ENCODE measurements around the gene ASH1L.
"Not testable (repeated sequence)": the region's sequence is repeated elsewhere in the genome, so short reads cannot be mapped to it uniquely, and the experiment has no call there.

ASH1L gene

DNA sequence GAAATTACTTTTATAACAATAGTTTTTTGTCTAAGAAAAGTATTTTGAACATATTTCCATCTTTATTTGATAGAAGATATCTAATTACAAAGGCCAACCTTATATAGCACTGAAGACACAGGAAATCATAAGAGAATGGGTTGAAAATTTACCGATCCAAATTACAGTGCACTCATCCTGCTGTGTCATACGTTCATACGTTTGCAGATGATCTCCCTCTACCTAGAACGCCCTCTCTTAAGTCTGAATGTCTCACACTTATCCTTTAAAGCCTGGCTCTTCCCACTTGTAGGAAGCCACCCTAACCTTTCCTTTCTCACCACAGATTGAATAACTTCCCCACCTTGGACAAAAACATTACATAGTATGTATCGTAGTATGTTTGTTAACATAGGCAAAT is 9.3 kb downstream of the ASH1L start:
- DNase-seq, result no peak

DNA sequence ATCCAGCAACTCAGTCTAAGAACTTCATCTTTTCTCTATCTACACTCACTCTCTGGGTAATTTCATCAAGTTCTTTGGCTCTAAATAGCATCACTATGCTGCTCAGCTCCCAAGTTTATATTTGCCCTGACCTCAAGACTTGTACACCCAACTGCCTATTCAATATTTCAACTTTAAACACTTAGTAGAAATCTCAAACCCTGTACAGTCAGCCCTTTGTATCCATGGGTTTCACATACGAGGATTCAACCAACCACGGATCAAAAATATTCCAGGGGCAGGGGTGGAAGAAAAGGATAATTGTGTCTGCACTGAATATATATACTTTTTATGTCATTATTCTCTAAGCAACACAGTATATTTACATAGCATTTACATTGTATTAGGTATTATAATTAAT is 13.9 kb downstream of the ASH1L start:
- no peak for DNase-seq

DNA sequence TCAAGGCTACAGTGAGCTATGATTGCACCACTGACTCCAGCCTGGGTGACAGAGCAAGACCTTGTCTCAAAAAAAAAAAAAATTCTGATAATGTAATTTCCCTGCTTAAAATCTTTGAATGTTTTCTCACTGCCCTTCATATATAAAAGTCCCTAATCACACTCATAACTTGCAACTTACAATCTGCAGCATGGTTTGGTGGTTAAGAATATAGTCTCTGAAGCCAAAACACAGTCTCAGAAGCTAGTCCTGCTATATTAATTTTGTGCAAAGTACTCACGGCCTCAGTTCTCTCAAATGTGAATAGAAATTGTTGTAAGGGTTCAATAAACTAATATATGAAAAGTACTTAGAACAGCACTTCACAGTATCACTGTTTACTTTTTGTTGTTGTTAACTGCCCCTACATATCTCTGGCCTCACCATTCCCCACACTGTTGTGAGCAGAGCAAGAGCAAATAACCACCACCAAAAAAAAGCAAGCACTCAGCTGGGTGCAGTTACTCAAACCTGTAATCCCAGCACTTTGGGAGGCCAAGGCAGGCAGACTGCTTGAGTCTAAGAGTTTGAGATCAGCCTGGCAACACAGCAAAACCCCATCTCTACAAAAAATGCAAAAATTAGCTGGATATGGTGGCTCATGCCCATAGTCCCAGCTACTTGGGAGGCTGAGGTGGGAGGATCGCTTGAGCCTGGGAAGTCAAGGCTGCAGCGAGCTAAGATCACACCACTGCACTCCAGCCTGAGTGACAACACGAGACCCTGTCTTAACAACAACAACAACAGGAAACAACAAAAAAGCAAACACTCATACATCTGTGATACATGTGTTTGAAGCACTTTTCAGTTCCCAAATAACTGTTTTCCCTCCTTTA is 22.4 kb downstream of the ASH1L start:
- DNase-seq, result no peak

DNA sequence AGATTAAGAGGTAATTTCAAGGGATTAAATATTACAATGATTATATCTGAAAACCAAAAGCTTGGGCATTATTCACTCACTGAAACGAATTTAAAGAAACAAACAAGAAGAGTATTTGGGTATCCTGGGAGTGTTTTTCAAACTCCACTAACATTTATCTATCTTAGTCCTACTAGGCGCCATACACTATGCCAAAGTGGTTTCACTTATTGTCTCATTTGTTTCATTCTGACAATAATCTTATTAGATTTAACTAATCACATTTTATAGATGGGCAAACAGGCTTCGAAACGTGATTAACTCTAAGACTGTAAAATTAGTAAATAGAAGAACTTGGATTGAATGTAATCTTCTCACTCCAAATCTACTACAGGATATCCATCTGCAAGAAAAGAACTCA is 25.4 kb downstream of the ASH1L start:
- no peak for DNase-seq

DNA sequence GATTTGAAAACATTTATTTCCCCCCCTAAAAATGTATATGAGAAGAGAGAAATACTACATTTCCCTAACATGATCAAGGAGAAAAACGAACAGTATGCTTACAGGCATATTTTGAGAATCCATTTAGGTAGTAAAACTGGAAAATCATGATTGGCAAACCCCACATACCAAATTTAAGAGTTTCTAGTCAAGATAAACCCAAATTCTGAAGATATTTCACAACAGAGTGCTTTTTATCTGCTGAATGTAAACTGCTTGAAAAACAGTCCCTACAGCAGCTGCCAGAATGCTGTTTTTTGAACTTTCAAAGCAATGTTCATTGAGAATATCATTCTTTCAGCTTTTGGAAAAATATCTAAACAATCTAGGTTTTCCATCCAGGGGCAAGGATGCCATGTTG is 31.0 kb downstream of the ASH1L start:
- no peak for DNase-seq

DNA sequence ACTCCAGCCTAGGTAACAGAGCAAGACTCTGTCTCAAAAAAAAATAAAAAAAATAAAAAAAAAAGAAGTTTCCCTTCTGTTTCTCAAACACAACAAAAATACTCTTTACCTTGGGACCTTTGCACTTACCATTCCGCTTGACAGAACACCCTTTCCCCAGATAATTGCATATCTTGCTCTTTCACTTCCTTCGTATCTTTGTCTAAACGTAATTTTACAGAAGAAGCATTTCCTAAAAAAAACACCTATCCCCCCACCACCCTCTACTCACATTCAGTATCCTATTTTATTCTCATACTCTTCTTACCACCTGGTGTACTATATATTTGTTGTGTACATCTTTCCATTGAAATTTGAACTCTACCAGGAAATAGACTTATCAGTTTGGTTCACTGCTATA is 32.7 kb downstream of the ASH1L start:
- no peak for DNase-seq

DNA sequence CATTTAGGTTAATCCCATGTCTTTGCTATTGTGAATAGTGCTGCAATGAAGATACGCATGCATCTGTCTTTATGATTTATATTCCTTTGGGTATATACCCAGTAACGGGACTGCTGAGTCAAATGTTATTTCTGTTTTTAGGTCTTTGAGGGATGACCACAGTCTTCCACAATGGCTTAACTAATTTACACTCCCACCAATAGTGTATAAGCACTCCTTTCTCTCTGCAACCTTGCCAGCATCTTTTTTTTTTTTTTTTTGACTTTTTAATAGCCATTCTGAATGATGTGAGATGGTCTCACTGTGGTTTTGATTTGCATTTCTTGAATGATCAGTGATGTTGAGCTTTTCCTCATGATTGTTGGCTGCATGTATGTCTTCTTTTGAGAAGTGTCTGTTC is 33.5 kb downstream of the ASH1L start:
- DNase-seq, result no peak

DNA sequence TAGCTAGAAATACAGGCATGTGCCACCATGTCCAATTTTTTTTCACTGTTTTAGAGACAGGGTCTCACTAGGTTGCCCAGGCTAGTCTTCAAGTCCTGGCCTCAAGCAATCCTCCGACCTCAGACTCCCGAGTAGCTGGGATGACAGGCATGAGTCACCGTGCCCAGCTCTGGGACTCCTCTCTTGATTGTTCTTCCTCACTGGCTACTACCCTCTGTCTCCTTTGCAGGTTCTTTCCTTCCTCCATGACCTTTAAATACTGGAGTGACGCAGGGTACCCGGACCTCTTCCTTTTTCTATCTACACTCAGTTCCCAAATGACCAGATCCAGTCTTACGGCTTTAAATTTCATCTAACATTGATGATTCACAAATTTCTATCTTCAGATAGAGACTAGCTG is 34.9 kb downstream of the ASH1L start:
- no peak for DNase-seq

DNA sequence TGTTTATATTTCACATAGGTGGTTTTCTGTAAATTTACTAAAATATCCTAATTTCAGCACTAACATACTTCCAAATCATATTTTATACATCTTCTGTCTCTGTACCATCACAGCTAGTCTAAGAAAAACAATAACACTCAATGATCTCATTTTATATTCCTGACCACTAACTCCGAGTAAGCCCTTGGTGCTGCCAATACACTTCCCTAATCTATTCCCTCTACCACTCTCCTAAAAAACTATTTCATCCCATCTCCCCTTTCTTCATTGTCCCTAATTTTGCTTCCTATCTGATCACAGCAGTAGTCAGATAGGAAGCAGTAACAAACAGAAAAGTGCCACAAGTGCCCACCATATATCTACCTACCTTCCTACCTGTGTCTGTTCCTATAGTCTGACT is 36.2 kb downstream of the ASH1L start:
- no peak for DNase-seq

DNA sequence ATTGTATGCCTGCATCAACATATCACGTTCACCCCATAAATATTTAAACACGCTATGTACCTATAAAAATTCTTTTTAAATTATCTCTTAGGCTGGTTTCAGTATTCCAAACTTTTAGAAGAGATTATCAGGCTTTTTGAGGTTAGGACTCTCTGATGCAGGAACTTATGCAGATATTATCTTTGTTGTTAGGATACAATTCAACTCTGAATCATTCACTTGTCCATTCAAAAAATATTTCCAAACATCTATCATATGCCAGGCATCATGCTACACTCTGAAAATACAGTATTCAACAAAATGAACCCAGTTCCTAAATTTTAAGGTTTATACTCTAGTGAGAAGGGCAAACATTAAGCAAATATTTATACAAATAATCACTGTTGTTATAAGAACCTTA is 40.5 kb downstream of the ASH1L start:
- DNase-seq, result no peak

DNA sequence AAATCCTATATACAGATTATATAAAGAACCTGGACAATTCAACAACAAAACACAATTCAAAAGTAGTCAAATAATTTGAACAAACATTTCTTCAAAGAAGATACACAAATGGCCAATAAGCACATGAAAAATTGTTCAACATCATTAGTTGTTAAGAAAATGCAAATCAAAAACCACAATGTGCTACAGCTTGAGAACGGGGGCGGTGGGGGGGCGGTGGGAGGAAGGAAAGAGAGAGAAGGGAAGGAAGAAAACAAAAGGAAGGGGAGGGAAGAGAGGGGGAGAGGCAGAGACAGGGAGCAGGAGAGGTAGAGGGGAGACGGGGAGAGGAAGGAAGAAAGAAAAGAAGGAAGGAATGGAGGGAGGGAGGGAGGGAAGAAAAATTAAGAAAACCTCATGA is 44.1 kb downstream of the ASH1L start:
- DNase-seq, result no peak

DNA sequence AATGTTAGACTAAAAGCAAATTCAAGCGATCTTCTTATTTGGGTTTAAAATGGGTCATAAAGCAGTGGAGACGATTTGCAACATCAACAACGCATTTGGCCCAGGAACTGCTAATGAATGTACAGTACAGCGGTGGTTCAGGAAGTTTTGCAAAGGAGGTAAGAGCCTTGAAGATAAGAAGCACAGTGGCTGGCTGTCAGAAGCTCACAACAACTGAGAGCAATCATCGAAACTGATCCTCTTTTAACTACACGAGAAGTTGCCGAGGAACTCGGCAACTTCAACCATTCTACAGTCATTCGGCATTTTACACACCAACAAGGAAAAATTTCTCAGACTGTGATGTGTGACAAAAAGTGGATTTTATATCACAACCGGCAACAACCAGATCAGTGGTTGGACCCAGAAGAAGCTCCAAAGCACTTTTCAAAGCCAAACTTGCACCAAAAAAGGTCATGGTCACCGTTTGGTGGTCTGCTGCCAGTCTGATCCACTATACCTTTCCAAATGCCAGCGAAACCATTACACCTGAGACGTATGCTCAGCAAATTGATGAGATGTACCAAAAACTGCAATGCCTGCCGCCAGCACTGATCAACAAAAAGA is 47.9 kb downstream of the ASH1L start:
- DNase-seq, result no peak

DNA sequence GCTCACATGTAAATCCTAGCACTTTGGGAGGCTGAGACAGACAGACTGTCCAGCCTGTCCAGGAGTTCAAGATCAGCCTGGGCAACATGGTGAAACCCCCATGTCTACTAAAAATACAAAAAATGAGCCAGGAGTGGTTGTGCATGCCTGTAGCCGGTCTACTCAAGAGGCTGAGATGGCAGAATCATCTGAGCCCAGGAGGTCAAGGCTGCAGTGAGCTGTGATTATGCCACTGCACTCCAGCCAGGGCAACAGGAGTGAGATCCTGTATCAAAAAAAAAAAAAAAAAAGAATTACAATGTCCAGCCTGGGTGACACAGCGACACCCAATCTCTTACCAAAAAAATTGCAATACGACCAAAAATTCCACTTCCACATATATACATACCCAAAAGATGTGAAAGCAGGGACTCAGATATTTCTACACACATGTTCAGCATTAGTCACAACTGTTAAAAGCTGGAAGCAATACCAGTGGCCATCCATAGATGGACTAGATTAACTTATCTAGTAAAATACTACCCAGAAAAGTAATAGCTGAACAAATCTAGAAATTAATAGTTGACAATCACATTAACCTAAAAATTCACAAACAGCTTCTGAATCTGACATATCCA is 49.2 kb downstream of the ASH1L start:
- no peak for DNase-seq

DNA sequence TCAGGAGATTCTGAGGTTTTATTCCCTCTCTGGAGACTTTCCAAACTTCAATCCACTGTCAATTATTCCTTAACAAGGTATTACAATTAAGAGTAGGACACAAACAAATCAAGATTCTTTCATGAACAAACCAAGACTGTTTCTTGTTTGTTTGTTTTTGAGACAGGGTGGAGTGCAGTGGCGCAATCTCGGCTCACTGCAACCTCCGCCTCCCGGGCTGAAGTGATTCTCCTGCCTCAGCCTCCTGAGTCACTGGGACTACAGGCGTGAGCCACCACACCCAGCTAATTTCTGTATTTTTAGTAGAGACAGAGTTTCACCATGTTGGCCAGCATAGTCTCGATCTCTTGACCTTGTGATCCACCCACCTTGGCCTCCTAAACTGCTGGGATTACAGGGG is 51.2 kb downstream of the ASH1L start:
- not testable (repeated sequence) for DNase-seq

DNA sequence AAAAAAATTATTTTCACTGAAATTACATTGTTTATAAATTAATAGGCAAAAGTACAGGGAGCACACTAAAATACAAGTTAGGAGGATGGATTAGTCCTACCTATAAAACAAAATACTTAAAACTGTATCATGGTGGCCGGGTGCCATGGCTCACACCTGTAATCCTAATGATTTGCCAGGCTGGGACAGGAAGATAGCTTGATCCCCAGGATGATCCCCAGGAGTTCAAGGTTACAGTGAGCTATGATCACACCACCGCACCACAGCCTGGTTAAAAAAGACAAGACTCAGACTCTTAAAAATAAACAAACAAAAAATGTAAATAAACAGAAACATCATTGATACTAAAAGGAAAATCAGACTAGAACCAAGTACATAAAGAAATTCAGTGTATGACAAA is 53.5 kb downstream of the ASH1L start:
- DNase-seq, result no peak

DNA sequence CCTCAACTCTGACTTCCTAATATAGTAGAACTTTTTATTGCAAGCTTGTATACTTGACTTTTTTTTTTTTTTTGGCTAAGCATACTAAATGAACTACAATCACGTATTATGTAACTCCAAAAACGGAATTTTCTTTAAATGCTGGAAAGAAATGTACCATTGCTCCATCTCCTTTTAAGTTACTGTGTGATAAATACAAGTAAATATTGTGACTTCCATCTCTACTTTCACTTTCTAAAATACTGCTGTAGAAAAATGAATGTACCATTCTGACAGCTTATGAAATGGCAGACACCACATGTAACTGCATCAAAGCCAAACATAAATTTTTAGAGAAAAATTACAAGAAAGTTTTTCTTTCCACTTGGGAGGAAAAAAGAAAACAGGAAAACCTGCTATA is 54.7 kb downstream of the ASH1L start:
- DNase-seq, result no peak

DNA sequence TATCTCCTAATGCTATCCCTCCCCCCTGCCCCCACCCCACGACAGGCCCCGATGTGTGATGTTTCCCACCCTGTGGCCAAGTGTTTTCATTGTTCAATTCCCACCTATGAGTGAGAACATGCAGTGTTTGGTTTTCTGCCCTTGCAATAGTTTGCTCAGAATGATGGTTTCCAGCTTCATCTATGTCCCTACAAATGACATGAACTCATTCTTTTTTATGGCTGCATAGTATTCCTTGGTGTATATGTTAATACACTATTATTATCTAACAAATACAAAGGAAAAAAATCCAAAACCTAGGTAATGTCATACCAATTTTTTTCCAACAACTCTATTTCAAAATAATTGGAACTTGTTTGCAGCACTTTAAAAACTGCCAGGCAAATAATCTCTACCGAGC is 56.6 kb downstream of the ASH1L start:
- not testable (repeated sequence) for DNase-seq

DNA sequence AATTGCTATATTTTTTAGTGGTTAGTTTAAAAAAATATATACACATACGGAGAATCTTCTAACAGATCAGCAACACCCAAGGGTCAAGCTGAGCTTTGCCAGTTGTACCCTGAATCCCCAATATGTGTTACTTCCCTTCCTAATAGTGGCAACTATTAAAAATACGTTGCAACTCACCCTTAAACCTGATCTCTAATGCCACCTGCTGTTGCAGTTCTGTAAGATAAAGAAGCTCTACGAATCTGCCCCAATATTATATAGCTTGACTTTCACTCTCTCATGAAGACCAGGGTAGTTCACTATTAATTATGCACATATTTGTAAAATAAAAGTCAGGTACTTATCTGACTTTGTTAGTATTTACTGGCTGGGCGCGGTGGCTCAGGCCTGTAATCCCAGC is 58.4 kb downstream of the ASH1L start:
- DNase-seq, result no peak

DNA sequence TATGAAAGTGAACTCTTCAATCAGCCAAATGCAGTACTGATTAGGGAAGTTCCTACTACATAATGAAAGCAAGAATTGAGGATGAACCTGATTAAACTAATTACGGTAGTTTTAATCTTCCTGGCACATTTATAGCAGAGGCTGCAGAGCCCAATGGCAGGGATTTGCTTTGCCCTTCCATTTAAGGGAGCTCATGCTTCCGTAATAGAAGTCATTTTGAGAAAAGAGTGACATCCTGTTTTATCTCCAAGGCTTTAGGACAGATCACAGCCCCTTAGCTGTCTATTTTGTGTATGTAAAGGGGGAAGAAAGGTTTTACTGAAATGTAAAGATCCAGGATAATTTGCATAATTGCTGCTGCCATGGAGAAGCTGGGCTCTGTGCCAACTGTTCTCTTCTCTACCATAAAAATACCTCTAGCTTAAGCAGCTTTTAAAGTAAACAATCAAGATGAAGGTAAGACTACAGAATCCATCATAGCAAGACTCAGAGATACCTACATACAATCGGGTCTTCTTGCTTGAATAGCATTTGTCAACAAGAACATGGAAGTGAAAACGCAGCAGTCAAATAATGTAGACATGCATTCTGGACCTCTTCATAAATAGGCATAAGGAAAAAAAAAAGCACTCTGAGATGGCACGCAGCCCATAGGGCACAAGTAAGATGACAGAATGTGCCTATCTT is 62.5 kb downstream of the ASH1L start:
- DNase-seq, result no peak

DNA sequence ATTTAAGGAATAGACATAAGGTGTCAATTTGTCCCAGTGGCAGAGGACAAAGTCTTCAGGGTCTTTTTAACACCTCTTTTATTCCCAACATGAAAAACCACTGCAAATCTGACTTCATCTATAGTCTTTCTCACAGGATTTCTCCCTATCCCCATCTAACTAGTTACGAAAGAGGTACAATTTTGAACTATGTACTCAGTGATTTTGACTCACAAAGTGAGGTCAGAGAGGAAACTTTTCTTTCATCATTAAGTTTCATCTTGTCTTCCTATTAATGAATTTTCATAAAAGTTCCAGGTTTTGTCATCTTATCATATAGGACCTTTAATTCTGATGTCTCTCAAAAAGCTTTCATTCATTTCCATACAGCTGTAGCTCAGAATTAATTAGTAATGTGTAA is 63.3 kb downstream of the ASH1L start:
- DNase-seq, result no peak

DNA sequence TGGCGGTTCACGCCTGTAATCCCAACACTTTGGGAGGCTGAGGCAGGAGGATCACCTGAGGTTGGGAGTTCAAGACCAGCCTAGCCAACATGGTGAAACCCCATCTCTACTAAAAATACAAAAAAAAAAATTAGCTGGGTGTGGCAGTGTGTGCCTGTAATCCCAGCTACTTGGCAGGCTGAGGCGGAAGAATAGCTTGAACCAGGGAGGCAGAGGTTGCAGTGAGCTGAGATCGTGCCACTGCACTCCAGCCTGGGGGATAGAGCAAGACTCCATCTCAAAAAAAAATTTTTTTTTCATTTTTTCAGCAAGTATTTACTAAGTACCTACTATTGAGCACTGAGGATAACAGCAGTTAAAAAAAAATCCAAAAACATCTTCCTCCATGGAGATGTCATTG is 69.0 kb downstream of the ASH1L start:
- not testable (repeated sequence) for DNase-seq

DNA sequence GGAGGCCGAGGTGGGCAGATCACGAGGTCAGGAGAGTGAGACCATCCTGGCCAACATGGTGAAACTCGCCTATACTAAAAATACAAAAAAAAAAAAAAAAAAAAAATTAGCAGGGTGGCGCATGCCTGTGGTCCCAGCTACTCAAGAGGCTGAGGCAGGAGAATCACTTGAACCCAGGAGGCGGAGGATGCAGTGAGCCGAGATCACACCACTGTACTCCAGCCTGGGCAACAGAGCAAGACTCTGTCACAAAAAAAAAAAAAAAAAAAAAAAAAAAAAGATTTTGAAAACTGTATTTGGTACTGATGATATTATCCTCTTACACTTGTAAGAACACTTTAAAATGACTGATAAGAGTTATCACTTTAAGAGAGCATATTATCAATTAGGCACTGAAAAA is 74.2 kb downstream of the ASH1L start:
- not testable (repeated sequence) for DNase-seq

DNA sequence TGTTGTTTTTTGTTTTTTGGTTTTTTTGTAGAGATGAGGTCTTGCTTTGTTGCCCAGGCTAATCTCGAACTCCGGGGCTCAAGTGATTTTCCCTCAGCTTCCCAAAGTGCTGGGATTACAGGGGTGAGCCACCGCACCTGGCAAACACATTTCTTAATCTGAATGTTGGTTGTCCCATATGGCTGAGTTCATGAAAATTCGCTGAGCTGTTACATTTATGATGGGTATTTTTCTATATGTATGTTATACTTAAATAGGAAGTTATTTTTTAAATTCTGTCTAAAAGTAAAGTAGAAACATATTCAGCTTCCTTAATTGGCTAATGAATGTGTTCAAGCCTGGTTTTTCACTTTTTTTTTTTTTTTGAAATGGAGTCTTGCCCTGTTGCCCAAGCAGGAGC is 75.1 kb downstream of the ASH1L start:
- no peak for DNase-seq

DNA sequence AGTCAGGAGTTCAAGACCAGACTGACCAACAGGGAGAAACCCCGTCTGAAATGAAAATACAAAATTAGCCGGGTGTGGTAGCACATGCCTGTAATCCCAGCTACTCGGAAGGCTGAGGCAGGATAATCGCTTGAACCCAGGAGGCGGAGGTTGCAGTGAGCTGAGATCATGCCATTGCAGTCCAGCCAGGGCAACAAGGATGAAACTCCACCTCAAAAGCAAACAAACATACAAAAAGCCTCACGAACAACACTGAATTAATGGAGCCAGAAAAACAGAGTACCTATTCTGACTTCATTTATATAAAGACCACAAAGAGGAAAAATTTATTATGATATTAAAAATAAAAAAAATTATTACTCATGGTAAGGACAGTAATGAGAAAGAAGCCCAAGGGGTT is 75.7 kb downstream of the ASH1L start:
- DNase-seq, result not testable (repeated sequence)
